ENCODE measurements around the gene DNMT3A. TPM values are rescaled to one million over a fixed set of nuclear protein-coding genes. Genes with fewer than 3 reads are reported as not detected.

The DNMT3A gene
- total RNA-seq, 1 donor from 2014 or later: 219 TPM

- no peaks in the 10 kb centered on the region for H3K9me3 Mint-ChIP-seq
- H3K27me3 Mint-ChIP-seq (ENCODE audit: low read depth): no peaks in the 10 kb centered on the region
- no peaks in the 10 kb centered on the region for H3K4me1 Mint-ChIP-seq
- no peak for DNase-seq (ENCODE audit: low spot score in 2 of 2, unreplicated experiment in 2 of 2)
- no peak overlapping the region for H3K4me3 Mint-ChIP-seq
- no peak overlapping the region for H3K27ac Mint-ChIP-seq
- H3K36me3 Mint-ChIP-seq: no peaks in the 10 kb centered on the region
- TF ChIP-seq CTCF (IDR thresholded peaks at IDR 0.05; ENCODE audit: unreplicated experiment): no peak
Observed at GRCh38 chr2:25220313-25220712, 121.4 kb downstream of the DNMT3A start.

- H3K4me1 Mint-ChIP-seq: no peaks in the 10 kb centered on the region
- no peak for DNase-seq (ENCODE audit: low spot score in 2 of 2, unreplicated experiment in 2 of 2)
- no peaks in the 10 kb centered on the region for H3K36me3 Mint-ChIP-seq
- TF ChIP-seq CTCF (IDR thresholded peaks at IDR 0.05; ENCODE audit: unreplicated experiment): no peak
- no peak overlapping the region for H3K4me3 Mint-ChIP-seq
- H3K27me3 Mint-ChIP-seq (ENCODE audit: low read depth): no peaks in the 10 kb centered on the region
- no peak overlapping the region for H3K27ac Mint-ChIP-seq
- H3K9me3 Mint-ChIP-seq: no peaks in the 10 kb centered on the region
Observed at GRCh38 chr2:25219621-25220020, 122.1 kb downstream of the DNMT3A start.

GRCh38 chr2:25218100-25218499 is 123.6 kb downstream of the DNMT3A start:
- Mint-ChIP-seq H3K27me3 (ENCODE audit: low read depth) (no peaks in the 10 kb centered on the region), H3K36me3 (no peaks in the 10 kb centered on the region), H3K27ac (no peak overlapping the region), H3K4me3 (no peak overlapping the region), H3K4me1 (peaks cover 2% of the 10 kb centered on the region), H3K9me3 (no peaks in the 10 kb centered on the region)
- no peak for DNase-seq (ENCODE audit: low spot score in 2 of 2, unreplicated experiment in 2 of 2)
- no peak for TF ChIP-seq CTCF (IDR thresholded peaks at IDR 0.05; ENCODE audit: unreplicated experiment)

- Mint-ChIP-seq H3K27ac (peak overlapping the region; percentile 79), H3K4me1 (peaks cover 5% of the 10 kb centered on the region), H3K9me3 (no peaks in the 10 kb centered on the region), H3K4me3 (peak overlapping the region; percentile 70), H3K36me3 (no peaks in the 10 kb centered on the region), H3K27me3 (ENCODE audit: low read depth) (no peaks in the 10 kb centered on the region)
- peak; percentile 79 to 84 for DNase-seq (ENCODE audit: low spot score in 2 of 2, unreplicated experiment in 2 of 2)
- TF ChIP-seq CTCF (IDR thresholded peaks at IDR 0.05; ENCODE audit: unreplicated experiment): no peak
Observed at GRCh38 chr2:25215948-25216679, 125.6 kb downstream of the DNMT3A start.

GRCh38 chr2:25215232-25215631 is 126.5 kb downstream of the DNMT3A start:
- H3K4me1 Mint-ChIP-seq: peaks cover 5% of the 10 kb centered on the region
- H3K9me3 Mint-ChIP-seq: no peaks in the 10 kb centered on the region
- no peaks in the 10 kb centered on the region for H3K36me3 Mint-ChIP-seq
- peak overlapping the region; percentile 67 for H3K4me3 Mint-ChIP-seq
- no peak for TF ChIP-seq CTCF (IDR thresholded peaks at IDR 0.05; ENCODE audit: unreplicated experiment)
- peak overlapping the region; percentile 79 for H3K27ac Mint-ChIP-seq
- no peaks in the 10 kb centered on the region for H3K27me3 Mint-ChIP-seq (ENCODE audit: low read depth)
- no peak for DNase-seq (ENCODE audit: low spot score in 2 of 2, unreplicated experiment in 2 of 2)
